ENCODE results near the gene MATN1. TPM values are rescaled to one million over a fixed set of nuclear protein-coding genes. Genes with fewer than 3 reads are reported as not detected.

Gene MATN1
- total RNA-seq, 2 donors from 2014 or later: 1.5 TPM; not detected in 1

DNA sequence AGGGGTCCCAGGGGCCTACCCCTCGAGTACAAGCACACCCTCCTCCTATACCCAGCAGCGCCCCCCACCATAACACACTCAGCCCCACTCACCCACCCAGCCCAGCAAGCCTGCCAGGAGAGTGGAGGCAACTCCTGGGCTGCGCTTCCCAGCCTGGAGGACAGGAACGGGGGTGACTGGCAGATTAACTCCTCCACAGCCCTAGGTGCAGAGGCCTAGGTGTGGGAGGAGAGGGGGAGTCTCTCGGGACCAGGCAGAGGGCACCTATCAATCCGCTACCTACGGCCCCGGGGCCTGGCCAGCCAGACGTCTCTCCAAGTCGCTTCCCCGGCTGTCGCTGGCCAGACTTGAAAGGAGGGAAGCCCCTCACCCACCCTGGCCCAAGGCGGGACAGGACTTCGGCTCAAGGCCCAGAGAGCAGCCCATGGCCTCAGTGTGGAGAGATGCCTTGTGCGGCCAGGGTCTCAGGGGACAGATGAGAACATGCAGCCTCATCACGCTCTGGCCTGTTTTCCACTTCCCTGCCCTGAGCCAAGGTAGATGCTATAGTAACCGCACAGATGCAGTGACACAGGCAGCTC lies 24.9 kb downstream of the MATN1 start:
- no peak for DNase-seq (ENCODE audit: low spot score)
- Histone ChIP-seq H3K4me3 (no peak overlapping the region), H3K27me3 (replicated peaks; ENCODE audit: insufficient read depth) (no peaks in the 10 kb centered on the region), H3K9me3 (no peaks in the 10 kb centered on the region), H3K27ac (no peak overlapping the region), H3K4me1 (ENCODE audit: control insufficient read depth in 1 of 2, low read depth in 2 of 2) (peaks cover 0 to 5% of the 10 kb centered on the region in 2 donors), H3K36me3 (no peaks in the 10 kb centered on the region)
- no peak for ATAC-seq (ENCODE audit: insufficient number of reproducible peaks, low FRiP score, low read depth)
- TF ChIP-seq CTCF (IDR thresholded peaks at IDR 0.05): no peak

DNA sequence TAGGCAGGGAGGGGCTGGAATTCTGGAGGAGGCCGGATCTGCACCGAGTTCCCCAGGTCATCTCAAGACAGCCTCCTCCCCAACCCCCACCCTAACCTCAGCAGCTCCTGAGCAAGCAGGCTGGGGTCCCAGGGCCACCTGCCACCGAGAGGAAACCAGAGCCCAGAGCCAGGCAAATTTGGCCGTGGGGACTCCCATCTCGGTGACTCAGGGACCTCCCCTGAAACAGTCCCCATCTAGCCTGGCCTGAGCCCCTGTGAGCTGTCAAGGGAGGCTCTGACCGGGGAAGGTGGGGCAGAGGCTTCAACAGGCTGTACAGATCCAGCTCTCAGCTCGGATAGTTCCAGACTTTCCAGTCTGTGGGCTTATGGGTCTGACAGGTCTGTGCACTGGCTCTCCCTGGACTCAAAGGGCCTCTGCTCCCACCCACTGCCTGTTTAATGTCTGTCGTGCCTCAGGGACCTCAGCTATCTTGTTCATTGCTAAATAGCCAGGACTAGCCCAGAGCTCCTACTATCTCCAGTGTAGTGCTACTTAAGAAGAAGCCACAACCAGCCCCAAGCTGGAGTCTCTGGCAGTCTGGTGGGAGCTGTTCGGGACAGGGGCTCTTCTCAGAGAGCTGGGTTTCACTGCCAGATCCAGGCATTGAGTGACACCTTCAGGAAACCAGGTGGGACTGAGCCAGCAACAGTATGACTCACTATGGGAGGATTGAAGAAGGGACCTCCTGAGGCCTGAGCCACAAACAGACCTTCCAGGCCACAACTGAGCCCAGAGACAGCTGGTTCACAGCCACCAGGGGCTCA lies 25.6 kb downstream of the MATN1 start:
- Histone ChIP-seq H3K4me3 (no peak overlapping the region), H3K4me1 (ENCODE audit: control insufficient read depth in 1 of 2, low read depth in 2 of 2) (peaks cover 0 to 5% of the 10 kb centered on the region in 2 donors), H3K27ac (no peak overlapping the region), H3K27me3 (replicated peaks; ENCODE audit: insufficient read depth) (no peaks in the 10 kb centered on the region), H3K9me3 (no peaks in the 10 kb centered on the region), H3K36me3 (no peaks in the 10 kb centered on the region)
- TF ChIP-seq CTCF (IDR thresholded peaks at IDR 0.05): no peak
- ATAC-seq (ENCODE audit: insufficient number of reproducible peaks, low FRiP score, low read depth): no peak
- no peak for DNase-seq (ENCODE audit: low spot score)

DNA sequence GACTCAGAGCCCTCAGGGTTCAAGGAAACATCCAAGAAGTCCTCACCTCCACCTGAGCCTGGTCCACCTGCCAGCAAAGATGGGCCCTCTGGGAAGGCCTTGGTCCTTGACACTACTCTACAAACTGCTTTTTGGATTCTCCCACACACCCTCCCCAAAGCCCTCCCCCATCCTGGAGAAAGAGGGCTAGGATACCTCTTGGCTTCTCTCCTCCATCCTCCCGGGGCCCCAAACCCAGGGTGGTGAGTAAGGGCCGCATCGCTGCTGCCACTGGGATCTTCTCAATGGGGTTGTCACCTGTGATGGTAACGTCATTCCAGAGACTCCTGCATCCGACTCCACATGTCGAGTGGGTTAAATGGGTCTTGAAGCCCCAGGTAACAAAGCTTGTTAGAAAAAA lies 26.6 kb downstream of the MATN1 start:
- H3K36me3 ChIP-seq: no peaks in the 10 kb centered on the region
- H3K27me3 ChIP-seq (replicated peaks; ENCODE audit: insufficient read depth): no peaks in the 10 kb centered on the region
- ATAC-seq (ENCODE audit: insufficient number of reproducible peaks, low FRiP score, low read depth) (no peak), DNase-seq (ENCODE audit: low spot score) (no peak)
- no peaks in the 10 kb centered on the region for H3K9me3 ChIP-seq
- TF ChIP-seq CTCF (IDR thresholded peaks at IDR 0.05): no peak
- no peak overlapping the region for H3K27ac ChIP-seq
- no peak overlapping the region for H3K4me3 ChIP-seq
- H3K4me1 ChIP-seq (ENCODE audit: control insufficient read depth in 1 of 2, low read depth in 2 of 2): peaks cover 0 to 5% of the 10 kb centered on the region in 2 donors

- DNase-seq (ENCODE audit: low spot score): no peak
- H3K27ac ChIP-seq: no peak overlapping the region
- no peaks in the 10 kb centered on the region for H3K27me3 ChIP-seq (replicated peaks; ENCODE audit: insufficient read depth)
- H3K9me3 ChIP-seq: no peaks in the 10 kb centered on the region
- ATAC-seq (ENCODE audit: insufficient number of reproducible peaks, low FRiP score, low read depth): no peak
- no peak overlapping the region for H3K4me3 ChIP-seq
- H3K36me3 ChIP-seq: no peaks in the 10 kb centered on the region
- peaks cover 0 to 5% of the 10 kb centered on the region in 2 donors for H3K4me1 ChIP-seq (ENCODE audit: control insufficient read depth in 1 of 2, low read depth in 2 of 2)
- no peak for TF ChIP-seq CTCF (IDR thresholded peaks at IDR 0.05)
Observed at GRCh38 chr1:30695439-30695841, 27.9 kb downstream of the MATN1 start.

- Histone ChIP-seq H3K4me3 (no peak overlapping the region), H3K36me3 (no peaks in the 10 kb centered on the region), H3K4me1 (ENCODE audit: control insufficient read depth in 1 of 2, low read depth in 2 of 2) (peaks cover 0 to 5% of the 10 kb centered on the region in 2 donors), H3K9me3 (no peaks in the 10 kb centered on the region), H3K27ac (no peak overlapping the region), H3K27me3 (replicated peaks; ENCODE audit: insufficient read depth) (no peaks in the 10 kb centered on the region)
- ATAC-seq (ENCODE audit: insufficient number of reproducible peaks, low FRiP score, low read depth) (no peak), DNase-seq (ENCODE audit: low spot score) (no peak)
- no peak for TF ChIP-seq CTCF (IDR thresholded peaks at IDR 0.05)
Observed at GRCh38 chr1:30694280-30695175, 28.9 kb downstream of the MATN1 start.
